IMR-90 (cell line): ENCODE data around the gene HADHA. TPM values are rescaled to one million over a fixed set of nuclear protein-coding genes. Genes with fewer than 3 reads are reported as not detected.

Experiments used
- ATAC-seq: fragments of 200-7000 bp; cut with Tn5 transposase; 2 replicates; pipeline ENCODE4 v1.9.1; 2020; ENCODE audit warnings: low read depth, mild to moderate bottlenecking, moderate library complexity
- BruUV-seq: library from RNA; stranded (reverse); fragments of 400-500 nt; replicated peaks from 2 replicates; lab custom pipeline; 2021; lab: Mats Ljungman, UMichigan
- CTCF ChIA-PET: fragments of 300-600 bp; formaldehyde crosslinking; extraction: SDS; loops from one replicate; lab custom pipeline; 2021; ENCODE audit warnings: antibody characterized with exemption; lab: Yijun Ruan, JAX
- POLR2A ChIA-PET: fragments of 300-600 bp; sonication (Branson Sonifier 250); formaldehyde crosslinking; loops from one replicate; lab custom pipeline; 2022; ENCODE audit warnings: antibody characterized with exemption; ENCODE audit not compliant: unreplicated experiment; lab: Charles Lee
- DNase-seq: peaks from one replicate; pipeline ENCODE4 v3.0.0; 2013
- H2AFZ ChIP-seq: replicated peaks from 2 replicates; pipeline ENCODE3; 2013; ENCODE audit warnings: low read length, mild to moderate bottlenecking; ENCODE audit not compliant: poor library complexity
- H2AK5ac ChIP-seq: 2 replicates; pipeline ENCODE4 v1.6.1; 2013; ENCODE audit warnings: low read depth, low read length, inconsistent platforms
- H2AK9ac ChIP-seq: replicated peaks from 2 replicates; pipeline ENCODE3; 2013; ENCODE audit warnings: mild to moderate bottlenecking, low read depth, low read length, moderate library complexity; ENCODE audit not compliant: poor library complexity
- H2BK120ac ChIP-seq: 2 replicates; pipeline ENCODE4 v1.6.1; 2013; ENCODE audit warnings: low read depth, low read length, inconsistent platforms
- H2BK15ac ChIP-seq: 3 replicates; pipeline ENCODE4 v1.6.1; 2013; ENCODE audit warnings: low read depth, low read length, inconsistent platforms
- H2BK20ac ChIP-seq: 2 replicates; pipeline ENCODE4 v1.6.1; 2013; ENCODE audit warnings: low read depth, mild to moderate bottlenecking, inconsistent platforms, low read length, moderate library complexity
- H2BK5ac ChIP-seq: 2 replicates; pipeline ENCODE4 v1.6.1; 2013; ENCODE audit warnings: mild to moderate bottlenecking, low read depth, low read length, inconsistent platforms; ENCODE audit not compliant: poor library complexity, severe bottlenecking
- H3K14ac ChIP-seq: replicated peaks from 2 replicates; pipeline ENCODE4 v1.6.1; 2013; ENCODE audit warnings: low read depth, low read length, inconsistent platforms
- H3K18ac ChIP-seq: 2 replicates; pipeline ENCODE4 v1.6.1; 2013; ENCODE audit warnings: low read depth, low read length, control low read depth
- H3K23ac ChIP-seq: 2 replicates; pipeline ENCODE4 v1.6.1; 2013; ENCODE audit warnings: low read depth, low read length, inconsistent platforms
- H3K27ac ChIP-seq: 2 replicates; pipeline ENCODE4 v1.5.1; 2013; ENCODE audit warnings: mild to moderate bottlenecking, control low read depth, low read length; ENCODE audit not compliant: insufficient read depth
- H3K27me3 ChIP-seq: 2 replicates; pipeline ENCODE4 v1.6.1; 2013; ENCODE audit warnings: low read length; ENCODE audit not compliant: control insufficient read depth, insufficient read depth
- H3K36me3 ChIP-seq: 2 replicates; pipeline ENCODE4 v1.6.1; 2013; ENCODE audit warnings: low read length, mixed read lengths; ENCODE audit not compliant: control insufficient read depth, insufficient read depth
- H3K4ac ChIP-seq: 2 replicates; pipeline ENCODE4 v1.6.1; 2013; ENCODE audit warnings: low read depth, low read length, inconsistent platforms
- H3K4me1 ChIP-seq: 2 replicates; pipeline ENCODE4 v1.6.1; 2013; ENCODE audit warnings: low read length, mixed read lengths; ENCODE audit not compliant: control insufficient read depth, insufficient read depth
- H3K4me2 ChIP-seq: 2 replicates; pipeline ENCODE4 v1.6.1; 2013; ENCODE audit warnings: low read depth, mild to moderate bottlenecking, control low read depth, low read length, moderate library complexity
- H3K4me3 ChIP-seq: 2 replicates; pipeline ENCODE4 v1.5.1; 2013; ENCODE audit warnings: low read depth, mild to moderate bottlenecking, control low read depth, low read length, moderate library complexity; ENCODE audit not compliant: insufficient read depth
- H3K56ac ChIP-seq: 2 replicates; pipeline ENCODE4 v1.6.1; 2013; ENCODE audit warnings: low read length, inconsistent platforms; ENCODE audit not compliant: insufficient read depth; ENCODE audit errors: extremely low read depth
- H3K79me1 ChIP-seq, 2 experiments: 2 replicates each; pipeline ENCODE4 v1.6.1; 2013; ENCODE audit warnings: low read length in 2 of 2, inconsistent platforms in 1 of 2, low read depth in 1 of 2
- H3K9ac ChIP-seq: 2 replicates; pipeline ENCODE4 v1.6.1; 2013; ENCODE audit warnings: low read depth, low read length, control low read depth
- H3K9me1 ChIP-seq: 2 replicates; pipeline ENCODE4 v1.6.1; 2013; ENCODE audit warnings: low read length, inconsistent platforms; ENCODE audit not compliant: insufficient read depth
- H3K9me3 ChIP-seq: 2 replicates; pipeline ENCODE4 v1.6.1; 2013; ENCODE audit warnings: low read length; ENCODE audit not compliant: control insufficient read depth, insufficient read depth
- H4K20me1 ChIP-seq: 2 replicates; pipeline ENCODE4 v1.6.1; 2013; ENCODE audit warnings: low read length, inconsistent platforms; ENCODE audit not compliant: insufficient read depth
- H4K5ac ChIP-seq: 2 replicates; pipeline ENCODE4 v1.6.1; 2013; ENCODE audit warnings: mild to moderate bottlenecking, low read depth, low read length, control low read depth
- H4K8ac ChIP-seq, 2 experiments: 2 replicates each; pipeline ENCODE4 v1.6.1; 2013; ENCODE audit warnings: low read depth in 2 of 2, low read length in 2 of 2, control low read depth in 1 of 2, inconsistent platforms in 1 of 2
- H4K91ac ChIP-seq: 2 replicates; pipeline ENCODE4 v1.6.1; 2013; ENCODE audit warnings: low read depth, low read length, inconsistent platforms; ENCODE audit not compliant: insufficient read depth
- BHLHE40 ChIP-seq: fragments of 150-350 bp; IDR thresholded peaks from 2 replicates; pipeline ENCODE4 v1.6.1; 2016; ENCODE audit warnings: mild to moderate bottlenecking, low read depth, low read length
- CEBPB ChIP-seq: IDR thresholded peaks from 2 replicates; pipeline ENCODE4 v1.6.1; 2012; ENCODE audit warnings: low read depth, low read length, improper control_type of control experiment
- CHD1 ChIP-seq: IDR thresholded peaks from 2 replicates; pipeline ENCODE4 v1.6.1; 2012; ENCODE audit warnings: low read depth, low read length, improper control_type of control experiment
- FOS ChIP-seq: fragments of 150-350 bp; IDR thresholded peaks from 2 replicates; pipeline ENCODE4 v1.6.1; 2016; ENCODE audit warnings: low read depth, low read length
- MAFK ChIP-seq: IDR thresholded peaks from 2 replicates; pipeline ENCODE4 v1.6.1; 2012; ENCODE audit warnings: low read depth, low read length, improper control_type of control experiment
- MAZ ChIP-seq: IDR thresholded peaks from 2 replicates; pipeline ENCODE4 v1.6.1; 2012; ENCODE audit warnings: low read depth, mild to moderate bottlenecking, low read length, improper control_type of control experiment, moderate library complexity, borderline replicate concordance
- MXI1 ChIP-seq: IDR thresholded peaks from 2 replicates; pipeline ENCODE4 v1.6.1; 2012; ENCODE audit warnings: low read depth, mild to moderate bottlenecking, low read length, moderate library complexity, borderline replicate concordance
- NFE2L2 ChIP-seq: fragments of 150-350 bp; IDR thresholded peaks from 2 replicates; pipeline ENCODE4 v1.6.1; 2016; ENCODE audit warnings: low read depth, mild to moderate bottlenecking, low read length
- POLR2A ChIP-seq: IDR thresholded peaks from 2 replicates; pipeline ENCODE4 v1.6.1; 2012; ENCODE audit warnings: mild to moderate bottlenecking, low read depth, low read length
- RAD21 ChIP-seq: IDR thresholded peaks from 2 replicates; pipeline ENCODE4 v1.6.1; 2012; ENCODE audit warnings: low read length, improper control_type of control experiment
- RCOR1 ChIP-seq: IDR thresholded peaks from 2 replicates; pipeline ENCODE4 v1.6.1; 2012; ENCODE audit warnings: mild to moderate bottlenecking, low read length, improper control_type of control experiment; ENCODE audit not compliant: insufficient replicate concordance
- RFX5 ChIP-seq: IDR thresholded peaks from 2 replicates; pipeline ENCODE4 v1.8.0; 2012; ENCODE audit warnings: low read depth, mild to moderate bottlenecking, low read length, moderate library complexity
- SMC3 ChIP-seq: fragments of 150-350 bp; IDR thresholded peaks from 2 replicates; pipeline ENCODE4 v1.6.1; 2016; ENCODE audit warnings: low read depth, mild to moderate bottlenecking, antibody characterized with exemption, low read length, moderate library complexity
- WGBS, 2 experiments: methylation state at CpG; one replicate each; pipeline versions ENCODE4 v1.1.5 to v1.1.7; 2013; ENCODE audit warnings: missing lambda C conversion rate in 2 of 2; ENCODE audit not compliant: insufficient read length in 1 of 2; ENCODE audit errors: extremely low coverage in 2 of 2; 5-methylcytosine and 5-hydroxymethylcytosine counted together
- dilution Hi-C: fragments of 300-500 bp; cut with HindIII; formaldehyde crosslinking; loops from one replicate; pipeline ENCODE4 v1.14.3; 2018; ENCODE audit warnings: low sequenced_read_pairs; ENCODE audit not compliant: unreplicated experiment
- in situ Hi-C: fragments of 300-500 bp; cut with MboI; formaldehyde crosslinking; loops from 3 replicates; pipeline ENCODE4 v1.14.3; 2019; ENCODE audit warnings: low sequenced_read_pairs, inconsistent platforms, mixed read lengths
- intact Hi-C: fragments of 100-400 bp; cut with micrococcal nuclease; formaldehyde crosslinking; loops from 2 replicates; pipeline ENCODE4 v1.10.0; 2022
- polyA plus RNA-seq, 3 experiments: library from polyadenylated mRNA; depleted of rRNA; stranded (reverse); fragments of >200 nt; gene quantifications; 2 replicates each; pipeline ENCODE4 v1.2.3, GENCODE V29; 2012; ENCODE audit warnings: low replicate concordance in 1 of 3
- total RNA-seq: library from RNA; depleted of rRNA; stranded (reverse); fragments of >200 nt; gene quantifications from 2 replicates; pipeline ENCODE4 v1.2.3, GENCODE V29; 2012
- TF ChIP-seq, protein P1 (sequence below): fragments of 150-350 bp; IDR thresholded peaks from 2 replicates; pipeline ENCODE4 v1.6.1; 2017; ENCODE audit warnings: mild to moderate bottlenecking, antibody characterized with exemption, low read length, low read depth
- TF ChIP-seq, protein P2 (sequence below): conservative IDR thresholded peaks from 2 replicates; pipeline ENCODE4 v1.5.1; 2012; ENCODE audit warnings: mild to moderate bottlenecking, low read depth, low read length, improper control_type of control experiment
- TF ChIP-seq, protein P3 (sequence below): fragments of 150-350 bp; IDR thresholded peaks from 2 replicates; pipeline ENCODE4 v1.6.1; 2016; ENCODE audit warnings: low read depth, mild to moderate bottlenecking, low read length, moderate library complexity, borderline replicate concordance

Gene HADHA
- total and polyA plus RNA-seq, 2 of the 4 experiments (the other 2 are of a cell fraction): 52.7 to 111 TPM

DNA sequence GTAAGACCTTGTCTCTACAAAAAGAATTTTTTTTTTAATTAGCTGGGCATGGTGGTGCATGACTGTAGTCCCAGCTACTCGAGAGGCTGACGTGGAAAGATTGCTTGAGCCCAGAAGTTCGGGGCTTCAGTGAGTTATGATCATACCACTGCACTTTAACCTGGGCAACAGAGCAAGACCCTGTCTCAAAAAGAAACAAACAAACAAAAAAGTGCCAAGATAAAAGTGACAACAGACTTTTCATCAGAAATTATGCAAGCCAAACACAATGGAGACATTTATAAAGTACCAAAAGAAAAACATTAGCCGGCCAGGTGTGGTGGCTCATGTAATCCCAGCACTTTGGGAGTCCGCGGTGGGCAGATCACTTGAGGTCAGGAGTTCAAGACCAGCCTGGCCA, 26.7 kb downstream of the HADHA start:
- no peak overlapping the region for H4K5ac ChIP-seq
- H2AK5ac ChIP-seq: no peak overlapping the region
- no peak overlapping the region for H2BK20ac ChIP-seq
- peaks cover 3% of the 10 kb centered on the region; the same call in 1 of the 2 replicates for H3K9me3 ChIP-seq
- H3K56ac ChIP-seq: no peak overlapping the region
- ATAC-seq (no peak), DNase-seq (no peak)
- ChIA-PET POLR2A (no interaction called here), CTCF (no interaction called here)
- 100% methylated on average over 1 of the region's 6 CpGs; no CpG with 5 or more reads in 1 of the 2 experiments for WGBS, 2 experiments
- H3K36me3 ChIP-seq: peaks cover 38% of the 10 kb centered on the region
- H2BK5ac ChIP-seq: no peak overlapping the region
- no peak overlapping the region for H3K4me2 ChIP-seq
- H4K20me1 ChIP-seq: no peaks in the 10 kb centered on the region
- no peaks in the 10 kb centered on the region for H3K4me1 ChIP-seq
- H4K91ac ChIP-seq: no peak overlapping the region
- H4K8ac ChIP-seq: no peak overlapping the region
- H2BK120ac ChIP-seq: no peak overlapping the region
- no TSS peak for BruUV-seq
- no peak overlapping the region for H2AK9ac ChIP-seq
- TF ChIP-seq FOS (no peak), CEBPB (no peak), MAFK (no peak), MXI1 (no peak), CHD1 (no peak), NFE2L2 (no peak), BHLHE40 (no peak), RCOR1 (no peak), SMC3 (no peak), RAD21 (no peak), RFX5 (no peak), POLR2A (no peak), MAZ (no peak)
- TF ChIP-seq, protein P1, sequence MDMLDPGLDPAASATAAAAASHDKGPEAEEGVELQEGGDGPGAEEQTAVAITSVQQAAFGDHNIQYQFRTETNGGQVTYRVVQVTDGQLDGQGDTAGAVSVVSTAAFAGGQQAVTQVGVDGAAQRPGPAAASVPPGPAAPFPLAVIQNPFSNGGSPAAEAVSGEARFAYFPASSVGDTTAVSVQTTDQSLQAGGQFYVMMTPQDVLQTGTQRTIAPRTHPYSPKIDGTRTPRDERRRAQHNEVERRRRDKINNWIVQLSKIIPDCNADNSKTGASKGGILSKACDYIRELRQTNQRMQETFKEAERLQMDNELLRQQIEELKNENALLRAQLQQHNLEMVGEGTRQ: no peak
- TF ChIP-seq, protein P2, sequence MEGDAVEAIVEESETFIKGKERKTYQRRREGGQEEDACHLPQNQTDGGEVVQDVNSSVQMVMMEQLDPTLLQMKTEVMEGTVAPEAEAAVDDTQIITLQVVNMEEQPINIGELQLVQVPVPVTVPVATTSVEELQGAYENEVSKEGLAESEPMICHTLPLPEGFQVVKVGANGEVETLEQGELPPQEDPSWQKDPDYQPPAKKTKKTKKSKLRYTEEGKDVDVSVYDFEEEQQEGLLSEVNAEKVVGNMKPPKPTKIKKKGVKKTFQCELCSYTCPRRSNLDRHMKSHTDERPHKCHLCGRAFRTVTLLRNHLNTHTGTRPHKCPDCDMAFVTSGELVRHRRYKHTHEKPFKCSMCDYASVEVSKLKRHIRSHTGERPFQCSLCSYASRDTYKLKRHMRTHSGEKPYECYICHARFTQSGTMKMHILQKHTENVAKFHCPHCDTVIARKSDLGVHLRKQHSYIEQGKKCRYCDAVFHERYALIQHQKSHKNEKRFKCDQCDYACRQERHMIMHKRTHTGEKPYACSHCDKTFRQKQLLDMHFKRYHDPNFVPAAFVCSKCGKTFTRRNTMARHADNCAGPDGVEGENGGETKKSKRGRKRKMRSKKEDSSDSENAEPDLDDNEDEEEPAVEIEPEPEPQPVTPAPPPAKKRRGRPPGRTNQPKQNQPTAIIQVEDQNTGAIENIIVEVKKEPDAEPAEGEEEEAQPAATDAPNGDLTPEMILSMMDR: no peak
- TF ChIP-seq, protein P3, sequence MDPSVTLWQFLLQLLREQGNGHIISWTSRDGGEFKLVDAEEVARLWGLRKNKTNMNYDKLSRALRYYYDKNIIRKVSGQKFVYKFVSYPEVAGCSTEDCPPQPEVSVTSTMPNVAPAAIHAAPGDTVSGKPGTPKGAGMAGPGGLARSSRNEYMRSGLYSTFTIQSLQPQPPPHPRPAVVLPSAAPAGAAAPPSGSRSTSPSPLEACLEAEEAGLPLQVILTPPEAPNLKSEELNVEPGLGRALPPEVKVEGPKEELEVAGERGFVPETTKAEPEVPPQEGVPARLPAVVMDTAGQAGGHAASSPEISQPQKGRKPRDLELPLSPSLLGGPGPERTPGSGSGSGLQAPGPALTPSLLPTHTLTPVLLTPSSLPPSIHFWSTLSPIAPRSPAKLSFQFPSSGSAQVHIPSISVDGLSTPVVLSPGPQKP: no peak
- H3K9ac ChIP-seq: no peak overlapping the region
- H3K18ac ChIP-seq: no peak overlapping the region
- H3K27ac ChIP-seq: no peak overlapping the region
- no peak overlapping the region for H3K4ac ChIP-seq
- H2AFZ ChIP-seq: no peak overlapping the region
- no peak overlapping the region for H3K14ac ChIP-seq
- H3K4me3 ChIP-seq: no peak overlapping the region
- H3K23ac ChIP-seq: no peak overlapping the region
- no peak overlapping the region for H2BK15ac ChIP-seq
- intact Hi-C loops: no loop called here
- H3K9me1 ChIP-seq: peaks cover 6% of the 10 kb centered on the region; the same call in 1 of the 2 replicates
- dilution Hi-C loops: no loop called here
- peaks cover 10 to 12% of the 10 kb centered on the region in 2 experiments; a peak in 2 of 4 replicates for H3K79me1 ChIP-seq
- in situ Hi-C loops: no loop called here
- no peaks in the 10 kb centered on the region for H3K27me3 ChIP-seq
